Measurements from ENCODE around the gene CALHM3. TPM values are rescaled to one million over a fixed set of nuclear protein-coding genes. Genes with fewer than 3 reads are reported as not detected.
A peak's percentile ranks its signal among the peaks of the same experiment; 100 is the strongest.

Gene CALHM3
- total RNA-seq, 1 donor from 2014 or later, result not detected

DNA sequence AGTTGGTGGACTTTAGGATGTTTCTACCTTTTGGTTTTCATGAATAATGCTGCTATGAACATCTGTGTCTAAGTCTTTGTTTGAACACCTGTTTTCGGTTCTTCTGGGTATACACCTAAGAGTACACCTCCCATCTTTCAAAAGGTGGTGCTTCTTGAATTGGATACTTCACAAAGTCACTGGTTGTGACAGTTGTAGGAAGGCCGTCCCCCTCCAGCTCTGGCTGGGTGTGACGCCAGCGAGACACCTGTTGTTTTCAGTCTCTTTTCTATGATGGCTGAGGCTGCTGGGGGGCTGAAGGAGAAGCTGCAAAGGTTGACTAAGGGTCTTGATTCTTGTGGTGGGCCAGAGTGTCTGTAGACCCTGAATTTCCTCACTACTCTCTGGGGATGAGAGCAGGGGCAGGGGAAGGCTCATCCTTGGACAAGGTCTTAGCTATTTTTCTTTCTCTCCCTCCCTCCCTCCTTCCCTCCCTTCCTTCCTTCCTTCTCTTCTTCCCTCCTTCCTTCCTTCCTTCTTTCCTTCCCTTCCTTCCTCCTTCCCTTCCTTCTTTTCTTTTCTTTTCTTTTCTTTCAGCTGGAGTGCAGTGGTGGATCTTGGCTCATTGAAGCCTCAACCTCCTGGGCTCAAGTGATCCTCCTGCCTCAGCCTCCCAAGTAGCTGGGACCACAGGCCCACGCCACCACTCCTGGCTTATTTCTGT lies 20.0 kb upstream of the CALHM3 start:
- DNase-seq (ENCODE audit: low read depth) (no peak), FAIRE-seq (no peak)
- Histone ChIP-seq H3K27ac (ENCODE audit: low read depth, low read length) (no peak overlapping the region), H3K4me2 (ENCODE audit: low read length) (no peak overlapping the region), H3K4me3 (ENCODE audit: insufficient read depth, low read depth, low read length) (no peak overlapping the region), H3K9me3 (ENCODE audit: insufficient read depth, low read depth, low read length) (no peaks in the 10 kb centered on the region), H3K4me1 (ENCODE audit: insufficient read depth, low read length) (no peaks in the 10 kb centered on the region), H2AFZ (ENCODE audit: low read depth, low read length) (no peak overlapping the region), H3K27me3 (ENCODE audit: insufficient read depth, low read length) (peaks cover 88% of the 10 kb centered on the region), H3K9ac (ENCODE audit: low read length) (no peak overlapping the region), H4K20me1 (ENCODE audit: insufficient read depth, low read length) (peaks cover 40% of the 10 kb centered on the region), H3K79me2 (ENCODE audit: insufficient read depth, low read length) (no peaks in the 10 kb centered on the region), H3K36me3 (ENCODE audit: insufficient read depth, low read length) (no peaks in the 10 kb centered on the region)
- peaks cover 28% of the 10 kb centered on the region for H3K4me1 Mint-ChIP-seq (ENCODE audit: low read depth, unreplicated experiment)
- peaks cover 44% of the 10 kb centered on the region for H3K27me3 Mint-ChIP-seq (ENCODE audit: low read depth, unreplicated experiment)
- H3K36me3 Mint-ChIP-seq (ENCODE audit: low read depth, unreplicated experiment), result peaks cover 4% of the 10 kb centered on the region
- H3K9me3 Mint-ChIP-seq (ENCODE audit: unreplicated experiment), result peaks cover 5% of the 10 kb centered on the region
- TF ChIP-seq, protein P1, sequence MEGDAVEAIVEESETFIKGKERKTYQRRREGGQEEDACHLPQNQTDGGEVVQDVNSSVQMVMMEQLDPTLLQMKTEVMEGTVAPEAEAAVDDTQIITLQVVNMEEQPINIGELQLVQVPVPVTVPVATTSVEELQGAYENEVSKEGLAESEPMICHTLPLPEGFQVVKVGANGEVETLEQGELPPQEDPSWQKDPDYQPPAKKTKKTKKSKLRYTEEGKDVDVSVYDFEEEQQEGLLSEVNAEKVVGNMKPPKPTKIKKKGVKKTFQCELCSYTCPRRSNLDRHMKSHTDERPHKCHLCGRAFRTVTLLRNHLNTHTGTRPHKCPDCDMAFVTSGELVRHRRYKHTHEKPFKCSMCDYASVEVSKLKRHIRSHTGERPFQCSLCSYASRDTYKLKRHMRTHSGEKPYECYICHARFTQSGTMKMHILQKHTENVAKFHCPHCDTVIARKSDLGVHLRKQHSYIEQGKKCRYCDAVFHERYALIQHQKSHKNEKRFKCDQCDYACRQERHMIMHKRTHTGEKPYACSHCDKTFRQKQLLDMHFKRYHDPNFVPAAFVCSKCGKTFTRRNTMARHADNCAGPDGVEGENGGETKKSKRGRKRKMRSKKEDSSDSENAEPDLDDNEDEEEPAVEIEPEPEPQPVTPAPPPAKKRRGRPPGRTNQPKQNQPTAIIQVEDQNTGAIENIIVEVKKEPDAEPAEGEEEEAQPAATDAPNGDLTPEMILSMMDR (IDR thresholded peaks at IDR 0.05; ENCODE audit: insufficient read depth, low read depth, low read length), result no peak
- no peak for TF ChIP-seq EZH2 (IDR thresholded peaks at IDR 0.05; ENCODE audit: insufficient read depth, low read length)
- H3K4me3 Mint-ChIP-seq (ENCODE audit: unreplicated experiment), result peak overlapping the region; percentile 34
- peak overlapping the region; percentile 70 for H3K27ac Mint-ChIP-seq (ENCODE audit: unreplicated experiment)

DNA sequence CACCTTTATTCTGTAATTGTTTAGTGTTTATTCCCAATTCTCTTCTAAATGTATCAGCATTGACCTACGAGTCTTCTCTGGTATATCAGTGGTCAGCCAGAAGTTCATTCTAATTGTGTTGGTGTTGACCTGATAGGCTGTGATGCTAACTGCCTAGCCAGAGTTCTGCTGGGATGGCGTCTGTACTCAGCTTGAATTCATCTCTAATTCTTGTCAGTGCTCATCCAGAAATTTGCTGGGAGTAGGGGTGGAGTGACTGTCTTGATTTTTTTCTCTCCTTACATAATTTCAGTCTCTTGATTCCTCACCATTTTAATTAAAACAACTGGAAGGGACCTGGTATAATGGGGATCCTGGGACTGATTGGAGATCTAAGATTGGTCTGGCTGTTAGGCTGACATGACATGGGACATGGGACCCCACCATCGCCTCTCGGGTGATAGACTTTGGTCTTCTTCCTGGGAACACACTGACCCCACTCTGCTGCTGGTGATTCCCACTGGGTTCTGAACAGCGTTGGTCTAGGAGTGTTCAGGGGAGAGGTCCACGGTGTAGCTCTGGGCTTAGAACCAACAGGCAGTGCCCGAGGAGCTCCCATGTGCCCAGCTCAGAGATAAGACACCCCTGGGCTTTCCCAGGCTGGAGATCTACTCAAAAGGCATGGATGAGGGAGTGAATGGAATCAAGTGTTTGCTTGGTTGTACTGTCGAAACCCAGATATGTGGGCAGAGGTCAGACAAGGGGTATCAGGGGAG lies 18.3 kb upstream of the CALHM3 start:
- H3K9ac ChIP-seq (ENCODE audit: low read length), result no peak overlapping the region
- H3K4me1 Mint-ChIP-seq (ENCODE audit: low read depth, unreplicated experiment), result peaks cover 29% of the 10 kb centered on the region
- no peak overlapping the region for H3K4me3 ChIP-seq (ENCODE audit: insufficient read depth, low read depth, low read length)
- peaks cover 37% of the 10 kb centered on the region for H4K20me1 ChIP-seq (ENCODE audit: insufficient read depth, low read length)
- no peaks in the 10 kb centered on the region for H3K79me2 ChIP-seq (ENCODE audit: insufficient read depth, low read length)
- no peak overlapping the region for H3K27ac ChIP-seq (ENCODE audit: low read depth, low read length)
- no peaks in the 10 kb centered on the region for H3K9me3 ChIP-seq (ENCODE audit: insufficient read depth, low read depth, low read length)
- TF ChIP-seq, protein P1 (IDR thresholded peaks at IDR 0.05; ENCODE audit: insufficient read depth, low read depth, low read length), result no peak
- no peak for TF ChIP-seq EZH2 (IDR thresholded peaks at IDR 0.05; ENCODE audit: insufficient read depth, low read length)
- H3K4me3 Mint-ChIP-seq (ENCODE audit: unreplicated experiment), result no peak overlapping the region
- peaks cover 7% of the 10 kb centered on the region for H3K9me3 Mint-ChIP-seq (ENCODE audit: unreplicated experiment)
- H3K27me3 Mint-ChIP-seq (ENCODE audit: low read depth, unreplicated experiment), result peaks cover 35% of the 10 kb centered on the region
- FAIRE-seq (no peak), DNase-seq (ENCODE audit: low read depth) (no peak)
- peaks cover 4% of the 10 kb centered on the region for H3K36me3 Mint-ChIP-seq (ENCODE audit: low read depth, unreplicated experiment)
- peaks cover 11% of the 10 kb centered on the region for H3K4me1 ChIP-seq (ENCODE audit: insufficient read depth, low read length)
- peaks cover 86% of the 10 kb centered on the region for H3K27me3 ChIP-seq (ENCODE audit: insufficient read depth, low read length)
- no peak overlapping the region for H3K4me2 ChIP-seq (ENCODE audit: low read length)
- H2AFZ ChIP-seq (ENCODE audit: low read depth, low read length), result no peak overlapping the region
- H3K27ac Mint-ChIP-seq (ENCODE audit: unreplicated experiment), result no peak overlapping the region
- H3K36me3 ChIP-seq (ENCODE audit: insufficient read depth, low read length), result no peaks in the 10 kb centered on the region
